ENCODE data around the gene LBHD2.

DNA sequence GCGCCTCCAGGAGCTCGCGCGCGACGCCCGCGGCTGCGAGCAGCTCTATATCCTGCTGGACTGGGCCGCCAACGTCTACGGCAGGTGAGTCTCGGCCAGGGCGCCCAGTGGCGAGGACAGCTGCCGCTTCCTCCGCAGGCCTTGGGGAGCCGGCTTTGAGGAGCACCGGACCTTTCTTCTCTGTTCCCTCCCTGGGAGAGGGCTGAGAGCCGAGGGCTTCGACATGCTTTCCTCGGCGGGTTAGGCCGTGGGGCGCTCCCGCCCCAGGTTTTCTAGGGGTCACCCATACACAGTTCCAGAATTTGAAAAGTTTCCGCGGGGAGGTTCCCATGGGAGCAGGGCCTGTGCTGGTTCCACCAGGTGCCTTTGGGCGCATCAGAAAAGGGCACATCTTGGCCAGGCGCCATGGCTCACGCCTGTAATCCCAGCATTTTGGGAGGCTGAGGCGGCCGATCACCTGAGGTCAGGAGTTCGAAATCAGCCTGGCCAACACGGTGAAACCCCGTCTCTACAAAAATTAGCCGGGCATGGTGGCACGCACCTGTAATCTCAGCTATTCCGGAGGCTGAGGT is 18.8 kb downstream of the LBHD2 start:
- TF ChIP-seq, protein P1, sequence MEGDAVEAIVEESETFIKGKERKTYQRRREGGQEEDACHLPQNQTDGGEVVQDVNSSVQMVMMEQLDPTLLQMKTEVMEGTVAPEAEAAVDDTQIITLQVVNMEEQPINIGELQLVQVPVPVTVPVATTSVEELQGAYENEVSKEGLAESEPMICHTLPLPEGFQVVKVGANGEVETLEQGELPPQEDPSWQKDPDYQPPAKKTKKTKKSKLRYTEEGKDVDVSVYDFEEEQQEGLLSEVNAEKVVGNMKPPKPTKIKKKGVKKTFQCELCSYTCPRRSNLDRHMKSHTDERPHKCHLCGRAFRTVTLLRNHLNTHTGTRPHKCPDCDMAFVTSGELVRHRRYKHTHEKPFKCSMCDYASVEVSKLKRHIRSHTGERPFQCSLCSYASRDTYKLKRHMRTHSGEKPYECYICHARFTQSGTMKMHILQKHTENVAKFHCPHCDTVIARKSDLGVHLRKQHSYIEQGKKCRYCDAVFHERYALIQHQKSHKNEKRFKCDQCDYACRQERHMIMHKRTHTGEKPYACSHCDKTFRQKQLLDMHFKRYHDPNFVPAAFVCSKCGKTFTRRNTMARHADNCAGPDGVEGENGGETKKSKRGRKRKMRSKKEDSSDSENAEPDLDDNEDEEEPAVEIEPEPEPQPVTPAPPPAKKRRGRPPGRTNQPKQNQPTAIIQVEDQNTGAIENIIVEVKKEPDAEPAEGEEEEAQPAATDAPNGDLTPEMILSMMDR (conservative IDR thresholded peaks at IDR 0.05; ENCODE audit: low read depth in 2 of 2) = no peak
- TF ChIP-seq EZH2phosphoT487 (IDR thresholded peaks at IDR 0.05; ENCODE audit: unreplicated experiment) (no peak), POLR2AphosphoS5 (IDR thresholded peaks at IDR 0.05; ENCODE audit: low read depth) (no peak), CREB1 (CRISPR knock-in tag; IDR thresholded peaks at IDR 0.05; ENCODE audit: low read depth) (no peak), ETS1 (IDR thresholded peaks at IDR 0.05) (no peak), EZH2 (IDR thresholded peaks at IDR 0.05; ENCODE audit: low read depth, unreplicated experiment) (peak; percentile 50), JUNB (IDR thresholded peaks at IDR 0.05; ENCODE audit: unreplicated experiment) (no peak), ZNF114 (CRISPR knock-in tag; IDR thresholded peaks at IDR 0.05) (no peak), STAT1 (IDR thresholded peaks at IDR 0.05; ENCODE audit: unreplicated experiment) (no peak)
- TF ChIP-seq, protein P2, sequence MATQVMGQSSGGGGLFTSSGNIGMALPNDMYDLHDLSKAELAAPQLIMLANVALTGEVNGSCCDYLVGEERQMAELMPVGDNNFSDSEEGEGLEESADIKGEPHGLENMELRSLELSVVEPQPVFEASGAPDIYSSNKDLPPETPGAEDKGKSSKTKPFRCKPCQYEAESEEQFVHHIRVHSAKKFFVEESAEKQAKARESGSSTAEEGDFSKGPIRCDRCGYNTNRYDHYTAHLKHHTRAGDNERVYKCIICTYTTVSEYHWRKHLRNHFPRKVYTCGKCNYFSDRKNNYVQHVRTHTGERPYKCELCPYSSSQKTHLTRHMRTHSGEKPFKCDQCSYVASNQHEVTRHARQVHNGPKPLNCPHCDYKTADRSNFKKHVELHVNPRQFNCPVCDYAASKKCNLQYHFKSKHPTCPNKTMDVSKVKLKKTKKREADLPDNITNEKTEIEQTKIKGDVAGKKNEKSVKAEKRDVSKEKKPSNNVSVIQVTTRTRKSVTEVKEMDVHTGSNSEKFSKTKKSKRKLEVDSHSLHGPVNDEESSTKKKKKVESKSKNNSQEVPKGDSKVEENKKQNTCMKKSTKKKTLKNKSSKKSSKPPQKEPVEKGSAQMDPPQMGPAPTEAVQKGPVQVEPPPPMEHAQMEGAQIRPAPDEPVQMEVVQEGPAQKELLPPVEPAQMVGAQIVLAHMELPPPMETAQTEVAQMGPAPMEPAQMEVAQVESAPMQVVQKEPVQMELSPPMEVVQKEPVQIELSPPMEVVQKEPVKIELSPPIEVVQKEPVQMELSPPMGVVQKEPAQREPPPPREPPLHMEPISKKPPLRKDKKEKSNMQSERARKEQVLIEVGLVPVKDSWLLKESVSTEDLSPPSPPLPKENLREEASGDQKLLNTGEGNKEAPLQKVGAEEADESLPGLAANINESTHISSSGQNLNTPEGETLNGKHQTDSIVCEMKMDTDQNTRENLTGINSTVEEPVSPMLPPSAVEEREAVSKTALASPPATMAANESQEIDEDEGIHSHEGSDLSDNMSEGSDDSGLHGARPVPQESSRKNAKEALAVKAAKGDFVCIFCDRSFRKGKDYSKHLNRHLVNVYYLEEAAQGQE (IDR thresholded peaks at IDR 0.05; ENCODE audit: unreplicated experiment) = no peak

Measured in GM23338 (cell line).